GM23248 (cell line): Measurements from ENCODE around the gene GRIP1. TPM values are rescaled to one million over a fixed set of nuclear protein-coding genes. Genes with fewer than 3 reads are reported as not detected.

Experiments used
- DNase-seq: peaks from one replicate; pipeline ENCODE4 v3.0.0-alpha.2; 2015
- H2AFZ ChIP-seq: fragments of 200-600 bp; sonication (generic); 2 replicates; pipeline ENCODE4 v1.6.1; 2016; ENCODE audit warnings: antibody characterized with exemption
- H3F3A ChIP-seq: fragments of 200-600 bp; sonication (generic); 2 replicates; pipeline ENCODE4 v1.6.1; 2016; ENCODE audit warnings: mild to moderate bottlenecking, antibody characterized with exemption, mixed run types; ENCODE audit not compliant: insufficient read depth
- H3K27ac ChIP-seq: fragments of 200-600 bp; sonication (generic); 2 replicates; pipeline ENCODE4 v1.5.1; 2016; ENCODE audit warnings: mild to moderate bottlenecking
- H3K27me3 ChIP-seq: fragments of 200-600 bp; sonication (generic); replicated peaks from 2 replicates; pipeline ENCODE4 v1.6.1; 2016; ENCODE audit warnings: mild to moderate bottlenecking; ENCODE audit not compliant: insufficient read depth
- H3K36me3 ChIP-seq: fragments of 200-600 bp; sonication (generic); 2 replicates; pipeline ENCODE4 v1.6.1; 2016; ENCODE audit warnings: low read depth, mild to moderate bottlenecking
- H3K4me1 ChIP-seq: fragments of 200-600 bp; sonication (generic); 2 replicates; pipeline ENCODE4 v1.6.1; 2016; ENCODE audit warnings: mild to moderate bottlenecking; ENCODE audit not compliant: insufficient read depth
- H3K4me2 ChIP-seq: fragments of 200-600 bp; sonication (generic); one replicate; pipeline ENCODE4 v1.6.1; 2016; ENCODE audit warnings: mild to moderate bottlenecking; ENCODE audit not compliant: unreplicated experiment
- H3K4me3 ChIP-seq: fragments of 200-600 bp; sonication (generic); 2 replicates; pipeline ENCODE4 v1.5.1; 2016; ENCODE audit warnings: mild to moderate bottlenecking
- H3K79me2 ChIP-seq: fragments of 200-600 bp; sonication (generic); 2 replicates; pipeline ENCODE4 v1.6.1; 2016; ENCODE audit warnings: mild to moderate bottlenecking; ENCODE audit not compliant: insufficient read depth
- H3K9ac ChIP-seq: fragments of 200-600 bp; sonication (generic); 2 replicates; pipeline ENCODE4 v1.6.1; 2016; ENCODE audit warnings: mild to moderate bottlenecking
- H3K9me2 ChIP-seq: fragments of 200-600 bp; sonication (generic); 2 replicates; pipeline ENCODE4 v1.6.1; 2016; ENCODE audit warnings: mixed run types, mild to moderate bottlenecking, moderate library complexity; ENCODE audit not compliant: insufficient read depth
- H3K9me3 ChIP-seq: fragments of 200-600 bp; sonication (generic); one replicate; pipeline ENCODE4 v1.6.1; 2017; ENCODE audit warnings: low read depth
- H4K20me1 ChIP-seq: fragments of 200-600 bp; sonication (generic); 2 replicates; pipeline ENCODE4 v1.6.0; 2016; ENCODE audit not compliant: insufficient read depth
- EZH2 ChIP-seq: fragments of 200-600 bp; sonication (generic); IDR thresholded peaks from 2 replicates; pipeline ENCODE4 v1.6.1; 2018; ENCODE audit warnings: antibody characterized with exemption, mild to moderate bottlenecking; ENCODE audit not compliant: insufficient read depth, poor library complexity, severe bottlenecking
- EZH2phosphoT487 ChIP-seq: fragments of 200-600 bp; sonication (generic); IDR thresholded peaks from 2 replicates; pipeline ENCODE4 v1.6.1; 2018; ENCODE audit warnings: antibody characterized with exemption, moderate library complexity, mild to moderate bottlenecking, low read depth; ENCODE audit not compliant: insufficient read depth
- WGBS, 2 experiments: methylation state at CpG; one replicate each; pipeline ENCODE4 v1.1.6; 2015 to 2017; ENCODE audit warnings: low lambda C conversion rate in 2 of 2, low coverage in 1 of 2; ENCODE audit errors: missing lambda C conversion rate in 2 of 2; 5-methylcytosine and 5-hydroxymethylcytosine counted together
- in situ Hi-C: fragments of 300-500 bp; cut with MboI; formaldehyde crosslinking; loops from 2 replicates; pipeline ENCODE4 v1.15.0; 2020
- polyA plus RNA-seq: library from polyadenylated mRNA; unstranded; fragments of >200 nt; fragmentation: Nextera tagmentation; extraction: Ambion mirVana; gene quantifications from 2 replicates; pipeline ENCODE4 v1.2.1, GENCODE V29; 2016
- total RNA-seq: library from RNA; depleted of rRNA; stranded (reverse); fragments of >200 nt; shearing (Covaris generic); gene quantifications from 2 replicates; pipeline ENCODE4 v1.2.3, GENCODE V29; 2014

The GRIP1 gene
- total and polyA plus RNA-seq, 2 experiments from 2014 or later = not detected

- H3K4me1 ChIP-seq = no peaks in the 10 kb centered on the region
Measured at GRCh38 chr12:66662729-66663128, 16.1 kb downstream of the GRIP1 start.

GRCh38 chr12:66662179-66662578 lies 16.7 kb downstream of the GRIP1 start:
- Histone ChIP-seq H3K9ac (no peak overlapping the region), H3K27ac (no peak overlapping the region), H3K9me2 (no peaks in the 10 kb centered on the region), H3K79me2 (no peaks in the 10 kb centered on the region), H3K27me3 (peaks cover 16% of the 10 kb centered on the region), H3K4me1 (no peaks in the 10 kb centered on the region), H3K4me2 (no peak overlapping the region), H3K36me3 (no peaks in the 10 kb centered on the region), H4K20me1 (no peaks in the 10 kb centered on the region), H2AFZ (no peak overlapping the region), H3K4me3 (no peak overlapping the region), H3F3A (no peaks in the 10 kb centered on the region), H3K9me3 (no peaks in the 10 kb centered on the region)
- no peak for TF ChIP-seq EZH2phosphoT487
- DNase-seq = no peak
- in situ Hi-C loops = no loop called here

More at GRCh38 chr12:66662729-66663128, 16.1 kb downstream of the GRIP1 start:
- peak; percentile 36 for DNase-seq
- no peak overlapping the region for H3K27ac ChIP-seq
- H3K79me2 ChIP-seq = no peaks in the 10 kb centered on the region
- no peaks in the 10 kb centered on the region for H3K9me3 ChIP-seq
- H3K36me3 ChIP-seq = no peaks in the 10 kb centered on the region
- H4K20me1 ChIP-seq = no peaks in the 10 kb centered on the region
- H3K4me3 ChIP-seq = no peak overlapping the region
- H3K9ac ChIP-seq = no peak overlapping the region
- peaks cover 16% of the 10 kb centered on the region for H3K27me3 ChIP-seq
- no peaks in the 10 kb centered on the region for H3K9me2 ChIP-seq
- no peak overlapping the region for H3K4me2 ChIP-seq
- in situ Hi-C loops = no loop called here
- H2AFZ ChIP-seq = no peak overlapping the region
- H3F3A ChIP-seq = no peaks in the 10 kb centered on the region
- 0% methylated on average over 1 of the region's 1 CpG for WGBS, 2 experiments
- TF ChIP-seq EZH2 = no peak

- DNase-seq = no peak
- Histone ChIP-seq H3K4me2 (no peak overlapping the region), H3K9me3 (no peaks in the 10 kb centered on the region), H3K4me1 (no peaks in the 10 kb centered on the region), H2AFZ (no peak overlapping the region), H3F3A (no peaks in the 10 kb centered on the region), H3K9me2 (no peaks in the 10 kb centered on the region), H3K79me2 (no peaks in the 10 kb centered on the region), H3K4me3 (no peak overlapping the region), H4K20me1 (no peaks in the 10 kb centered on the region), H3K9ac (no peak overlapping the region), H3K27me3 (peaks cover 21% of the 10 kb centered on the region), H3K27ac (no peak overlapping the region), H3K36me3 (no peaks in the 10 kb centered on the region)
- in situ Hi-C loops = no loop called here
- TF ChIP-seq EZH2 (no peak), EZH2phosphoT487 (no peak)
- WGBS, 2 experiments = 0 to 2% methylated on average over 2 of the region's 2 CpGs
Measured at GRCh38 chr12:66661357-66661756, 17.5 kb downstream of the GRIP1 start.

GRCh38 chr12:66653796-66654195 lies 25.1 kb downstream of the GRIP1 start:
- TF ChIP-seq EZH2phosphoT487 = no peak
- TF ChIP-seq EZH2 = no peak
- Histone ChIP-seq H3F3A (no peaks in the 10 kb centered on the region), H4K20me1 (no peaks in the 10 kb centered on the region), H3K27me3 (peaks cover 45% of the 10 kb centered on the region), H3K27ac (no peak overlapping the region), H3K79me2 (no peaks in the 10 kb centered on the region), H3K9me2 (no peaks in the 10 kb centered on the region), H2AFZ (no peak overlapping the region), H3K9me3 (no peaks in the 10 kb centered on the region), H3K4me3 (no peak overlapping the region), H3K4me1 (no peaks in the 10 kb centered on the region), H3K9ac (no peak overlapping the region), H3K4me2 (no peak overlapping the region), H3K36me3 (no peaks in the 10 kb centered on the region)
- in situ Hi-C loops = no loop called here
- WGBS, 2 experiments = 0 to 26% methylated on average over 1 of the region's 1 CpG
- no peak for DNase-seq

- Histone ChIP-seq H2AFZ (no peak overlapping the region), H4K20me1 (no peaks in the 10 kb centered on the region), H3K4me1 (peaks cover 19% of the 10 kb centered on the region), H3F3A (peaks cover 29% of the 10 kb centered on the region), H3K9ac (no peak overlapping the region), H3K36me3 (no peaks in the 10 kb centered on the region), H3K79me2 (no peaks in the 10 kb centered on the region), H3K4me3 (no peak overlapping the region), H3K27me3 (peaks cover 43% of the 10 kb centered on the region), H3K9me2 (no peaks in the 10 kb centered on the region), H3K27ac (no peak overlapping the region), H3K4me2 (peak overlapping the region; percentile 25), H3K9me3 (no peaks in the 10 kb centered on the region)
- WGBS, 2 experiments = 41 to 45% methylated on average over 10 of the region's 10 CpGs
- in situ Hi-C loops = no loop called here
- no peak for DNase-seq
- TF ChIP-seq EZH2phosphoT487 (no peak), EZH2 (no peak)
Measured at GRCh38 chr12:66648033-66648735, 30.7 kb downstream of the GRIP1 start.
